Right lobe of liver (tissue), 4 donors: ENCODE results near the gene DUSP7.

Experiments
- CTCF ChIP-seq, 4 donors: fragments of 200-600 bp in 3 of 4; fragments of 450-650 bp in 1 of 4; IDR thresholded peaks; one replicate each; pipeline versions ENCODE4 v1.5.1 to v1.8.0; 2016 to 2022; ENCODE audit warnings: antibody characterized with exemption in 4 of 4, mild to moderate bottlenecking in 2 of 4
- POLR2A ChIP-seq: fragments of 450-650 bp; IDR thresholded peaks from one replicate; pipeline ENCODE4 v1.6.1; 2017; ENCODE audit warnings: antibody characterized with exemption, mild to moderate bottlenecking
- donor health status: DM: no; HTN: no; CAD: no.
- donor health status: DM: no; HTN: no; CAD: no.
- donor health status: DM: no; HTN: yes; CAD: no.

DNA sequence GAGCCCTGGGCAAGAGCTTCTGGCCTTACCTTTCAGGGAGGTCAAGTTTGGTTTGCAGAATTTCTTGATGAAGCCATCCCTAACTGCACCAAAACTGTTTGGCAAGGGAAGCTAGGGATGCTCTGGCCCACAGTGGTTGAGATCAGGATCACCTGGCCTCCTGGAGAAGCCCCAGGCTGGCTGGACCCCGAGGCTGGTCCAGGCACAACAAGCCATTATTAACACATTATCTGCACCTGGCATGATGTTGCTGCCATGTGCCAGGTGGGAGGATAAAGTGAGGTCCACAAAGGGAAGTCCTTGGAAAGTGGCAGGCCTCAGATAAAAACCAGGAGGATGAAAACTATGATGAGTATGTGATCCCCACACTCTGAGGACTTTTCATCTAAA lies 35.9 kb upstream of the DUSP7 start:
- no peak for TF ChIP-seq CTCF (IDR thresholded peaks at IDR 0.05)
- no peak for TF ChIP-seq POLR2A
